Chondrocyte (in vitro differentiated cells): ENCODE data around the gene AARS1. TPM values are rescaled to one million over a fixed set of nuclear protein-coding genes. Genes with fewer than 3 reads are reported as not detected.
"Not testable (repeated sequence)": the region's sequence is repeated elsewhere in the genome, so short reads cannot be mapped to it uniquely, and the experiment has no call there.

ENCODE experiments used
- DNase-seq: peaks from one replicate; pipeline ENCODE4 v3.0.0; 2021; ENCODE audit warnings: mixed read lengths, low spot score
- H3K27ac Mint-ChIP-seq: one replicate; pipeline ENCODE4 v1.8.0; 2021; ENCODE audit warnings: mild to moderate bottlenecking, moderate library complexity, mixed read lengths; ENCODE audit not compliant: unreplicated experiment
- H3K27me3 Mint-ChIP-seq: 2 replicates; pipeline ENCODE4 v1.8.0; 2021; ENCODE audit warnings: low read depth, mixed read lengths
- H3K36me3 Mint-ChIP-seq: 2 replicates; pipeline ENCODE4 v1.8.0; 2021; ENCODE audit warnings: low read depth, mixed read lengths
- H3K4me1 Mint-ChIP-seq: 2 replicates; pipeline ENCODE4 v1.8.0; 2021; ENCODE audit warnings: low read depth, mild to moderate bottlenecking, mixed read lengths
- H3K4me3 Mint-ChIP-seq: one replicate; pipeline ENCODE4 v1.8.0; 2021; ENCODE audit warnings: mild to moderate bottlenecking, moderate library complexity, mixed read lengths; ENCODE audit not compliant: unreplicated experiment
- H3K9me3 Mint-ChIP-seq: 2 replicates; pipeline ENCODE4 v1.8.0; 2021; ENCODE audit warnings: low read depth, mixed read lengths
- total RNA-seq: library from RNA; stranded (reverse); gene quantifications from 3 replicates; pipeline ENCODE4 v1.2.1, GENCODE V29; 2021
- TF ChIP-seq, protein P1 (sequence below): fragments of 200-600 bp; sonication (generic); IDR thresholded peaks from 2 replicates; pipeline ENCODE4 v1.5.0; 2021; ENCODE audit warnings: antibody characterized with exemption, mild to moderate bottlenecking, moderate library complexity

AARS1 gene
- total RNA-seq, 1 donor from 2014 or later, result 243 TPM

DNA sequence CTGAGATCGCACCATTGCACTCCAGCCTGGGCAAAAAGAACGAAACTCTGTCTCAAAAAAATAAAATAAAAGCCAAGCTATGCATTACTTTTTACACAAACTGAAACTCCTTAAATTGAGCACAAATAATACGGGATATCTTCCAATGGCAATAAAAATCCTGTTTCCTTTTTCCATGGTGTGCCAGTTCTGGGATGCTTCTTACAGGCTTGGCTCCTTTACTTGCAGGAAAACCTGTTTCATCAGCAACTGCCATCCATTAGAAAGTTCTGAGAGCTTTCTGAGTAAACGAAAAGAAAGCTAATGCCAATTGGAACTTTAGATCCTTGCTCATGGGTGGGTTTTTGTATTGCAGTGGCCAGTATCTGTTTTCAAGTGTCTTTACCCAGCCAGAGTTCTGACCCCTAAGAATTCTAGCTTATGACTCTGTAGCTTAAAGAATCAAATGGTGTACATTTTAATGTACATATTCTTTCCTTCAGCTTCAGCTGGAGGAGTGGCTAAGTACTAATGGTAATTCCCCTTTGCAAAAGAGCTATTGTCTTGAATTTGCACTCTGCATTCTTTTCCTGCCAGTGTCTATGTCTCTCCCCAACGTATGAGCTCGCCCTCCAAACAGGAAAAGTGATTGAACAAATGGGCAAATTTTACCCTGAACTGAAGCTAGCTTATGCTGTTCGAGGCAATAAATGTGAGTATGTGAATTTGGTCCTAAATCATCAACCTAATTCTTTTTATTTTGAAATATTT, 35.9 kb upstream of the AARS1 start:
- Mint-ChIP-seq H3K4me1 (no peaks in the 10 kb centered on the region), H3K27ac (no peak overlapping the region), H3K36me3 (peaks cover 17% of the 10 kb centered on the region), H3K4me3 (no peak overlapping the region), H3K27me3 (no peaks in the 10 kb centered on the region), H3K9me3 (no peaks in the 10 kb centered on the region)
- TF ChIP-seq, protein P1, sequence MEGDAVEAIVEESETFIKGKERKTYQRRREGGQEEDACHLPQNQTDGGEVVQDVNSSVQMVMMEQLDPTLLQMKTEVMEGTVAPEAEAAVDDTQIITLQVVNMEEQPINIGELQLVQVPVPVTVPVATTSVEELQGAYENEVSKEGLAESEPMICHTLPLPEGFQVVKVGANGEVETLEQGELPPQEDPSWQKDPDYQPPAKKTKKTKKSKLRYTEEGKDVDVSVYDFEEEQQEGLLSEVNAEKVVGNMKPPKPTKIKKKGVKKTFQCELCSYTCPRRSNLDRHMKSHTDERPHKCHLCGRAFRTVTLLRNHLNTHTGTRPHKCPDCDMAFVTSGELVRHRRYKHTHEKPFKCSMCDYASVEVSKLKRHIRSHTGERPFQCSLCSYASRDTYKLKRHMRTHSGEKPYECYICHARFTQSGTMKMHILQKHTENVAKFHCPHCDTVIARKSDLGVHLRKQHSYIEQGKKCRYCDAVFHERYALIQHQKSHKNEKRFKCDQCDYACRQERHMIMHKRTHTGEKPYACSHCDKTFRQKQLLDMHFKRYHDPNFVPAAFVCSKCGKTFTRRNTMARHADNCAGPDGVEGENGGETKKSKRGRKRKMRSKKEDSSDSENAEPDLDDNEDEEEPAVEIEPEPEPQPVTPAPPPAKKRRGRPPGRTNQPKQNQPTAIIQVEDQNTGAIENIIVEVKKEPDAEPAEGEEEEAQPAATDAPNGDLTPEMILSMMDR, result no peak
- DNase-seq, result no peak

DNA sequence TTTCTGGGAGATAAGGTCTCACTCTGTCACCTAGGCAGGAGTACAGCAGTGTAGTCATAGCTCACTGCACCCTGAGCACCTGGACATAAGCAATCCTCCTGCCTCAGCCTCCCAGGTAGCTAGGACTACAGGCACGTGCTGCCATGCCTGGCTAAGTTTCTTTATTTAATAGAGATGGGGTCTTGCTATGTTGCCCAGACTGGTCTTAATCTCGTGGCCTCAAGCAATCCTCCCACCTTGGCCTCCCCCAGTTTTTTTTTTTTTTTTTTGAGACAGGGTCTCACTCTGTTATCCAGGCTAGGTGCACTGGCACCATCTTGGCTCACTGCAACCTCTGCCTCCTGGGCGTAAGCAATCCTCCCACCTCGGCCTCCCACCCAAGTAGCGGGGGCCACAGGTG, 30.8 kb upstream of the AARS1 start:
- no peak for DNase-seq
- H3K4me1 Mint-ChIP-seq, result no peaks in the 10 kb centered on the region
- peaks cover 11% of the 10 kb centered on the region for H3K36me3 Mint-ChIP-seq
- no peak overlapping the region for H3K4me3 Mint-ChIP-seq
- no peak overlapping the region for H3K27ac Mint-ChIP-seq
- TF ChIP-seq, protein P1, result no peak
- H3K9me3 Mint-ChIP-seq, result no peaks in the 10 kb centered on the region
- H3K27me3 Mint-ChIP-seq, result no peaks in the 10 kb centered on the region

DNA sequence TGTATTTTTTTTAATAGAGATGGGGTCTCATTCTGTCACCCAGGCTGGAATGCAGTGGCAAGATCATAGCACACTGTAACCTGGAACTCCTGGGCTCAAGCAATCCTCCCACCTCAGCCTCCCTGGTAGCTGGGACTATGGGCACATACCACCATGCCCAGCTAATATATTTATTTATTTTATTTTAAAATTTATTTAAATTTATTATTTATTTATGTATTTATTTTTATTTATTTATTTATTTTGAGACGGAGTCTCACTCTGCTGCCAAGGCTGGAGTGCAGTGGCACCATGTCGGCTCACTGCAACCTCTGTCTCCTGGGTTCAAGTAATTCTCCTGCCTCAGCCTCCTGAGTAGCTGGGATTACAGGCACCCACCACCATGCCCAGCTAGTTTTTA, 18.4 kb upstream of the AARS1 start:
- H3K9me3 Mint-ChIP-seq, DNase-seq, H3K36me3 Mint-ChIP-seq, H3K4me3 Mint-ChIP-seq, H3K27me3 Mint-ChIP-seq, H3K27ac Mint-ChIP-seq: not testable (repeated sequence)
- H3K4me1 Mint-ChIP-seq, result peaks cover 14% of the 10 kb centered on the region

DNA sequence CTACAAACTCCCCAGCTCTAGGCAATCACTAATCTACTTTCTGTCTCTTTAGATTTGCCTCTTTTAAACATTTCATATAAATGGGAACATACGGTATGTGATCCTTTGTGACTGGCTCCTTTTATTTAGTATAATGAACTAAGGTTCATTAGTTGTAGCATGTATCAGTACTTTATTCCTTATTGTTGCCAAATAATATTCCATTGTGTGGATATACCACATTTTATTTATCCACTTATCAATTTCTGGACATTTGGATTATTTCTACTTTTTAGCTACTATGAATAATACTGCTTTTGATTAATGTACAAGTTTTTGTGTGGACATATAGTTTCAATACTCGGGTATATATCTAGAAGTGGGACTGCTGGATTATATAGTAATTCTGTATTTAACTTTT, 17.6 kb upstream of the AARS1 start:
- Mint-ChIP-seq H3K4me1 (peaks cover 11% of the 10 kb centered on the region), H3K9me3 (no peaks in the 10 kb centered on the region), H3K36me3 (no peaks in the 10 kb centered on the region), H3K27me3 (no peaks in the 10 kb centered on the region), H3K4me3 (no peak overlapping the region), H3K27ac (no peak overlapping the region)
- no peak for DNase-seq
- TF ChIP-seq, protein P1, result no peak

DNA sequence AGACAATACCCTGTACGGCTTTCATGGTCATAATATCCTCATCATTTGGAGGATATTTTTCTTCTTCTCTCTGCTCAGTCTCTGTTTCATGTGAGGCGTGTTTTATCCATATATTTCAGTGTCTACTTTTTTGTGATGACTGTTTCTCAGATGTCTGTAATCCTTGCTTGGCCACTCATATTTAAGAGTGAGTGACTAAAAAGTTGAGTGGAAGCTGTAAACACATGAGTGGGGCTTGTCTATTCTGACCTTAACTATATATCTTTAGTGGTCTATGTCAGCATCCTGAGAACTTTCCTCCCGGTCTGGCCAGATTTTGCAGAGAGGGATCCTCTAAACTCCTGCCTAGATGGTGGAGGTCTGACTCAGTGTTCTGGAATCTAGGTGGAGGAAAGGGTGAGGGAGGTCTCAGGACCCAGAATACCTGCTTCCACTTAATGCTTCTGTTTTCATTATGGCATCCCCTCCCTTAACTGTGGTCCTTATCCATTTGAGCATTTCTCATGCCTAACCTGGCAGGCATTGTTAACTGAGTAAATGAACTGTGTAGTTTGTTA, 15.7 kb upstream of the AARS1 start:
- H3K27me3 Mint-ChIP-seq, result no peaks in the 10 kb centered on the region
- DNase-seq, result no peak
- TF ChIP-seq, protein P1, result no peak
- peaks cover 12% of the 10 kb centered on the region for H3K4me1 Mint-ChIP-seq
- peaks cover 10% of the 10 kb centered on the region for H3K9me3 Mint-ChIP-seq
- peaks cover 10% of the 10 kb centered on the region for H3K36me3 Mint-ChIP-seq
- H3K27ac Mint-ChIP-seq, result no peak overlapping the region
- no peak overlapping the region for H3K4me3 Mint-ChIP-seq

DNA sequence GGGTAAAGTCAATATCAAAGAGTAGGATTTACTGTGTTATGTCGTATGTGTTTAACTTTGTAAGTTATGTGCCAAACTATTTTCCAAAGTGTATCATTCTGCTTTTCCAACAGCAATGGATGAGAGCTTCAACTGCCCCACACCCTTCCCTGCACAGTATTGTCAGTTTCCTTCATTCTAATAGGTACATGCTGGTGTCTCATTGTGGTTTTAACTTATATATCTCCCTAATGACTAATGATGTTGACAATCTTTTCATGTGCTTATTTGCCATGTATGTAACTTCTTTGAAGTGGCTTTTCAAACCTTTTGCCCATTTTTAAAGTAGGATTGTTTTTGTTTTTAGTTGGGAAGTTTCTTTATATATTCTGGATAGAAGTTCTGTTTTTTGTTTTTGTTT, 13.4 kb upstream of the AARS1 start:
- TF ChIP-seq, protein P1, result no peak
- H3K36me3 Mint-ChIP-seq, result peaks cover 10% of the 10 kb centered on the region
- no peak for DNase-seq
- no peak overlapping the region for H3K27ac Mint-ChIP-seq
- peaks cover 10% of the 10 kb centered on the region for H3K9me3 Mint-ChIP-seq
- H3K4me1 Mint-ChIP-seq, result peaks cover 27% of the 10 kb centered on the region
- no peak overlapping the region for H3K4me3 Mint-ChIP-seq
- no peaks in the 10 kb centered on the region for H3K27me3 Mint-ChIP-seq
